B cell (primary cell): Measurements from ENCODE around the gene FAM131B.

Experiments used
- CTCF ChIP-seq: fragments of 200-600 bp; IDR thresholded peaks from one replicate; pipeline ENCODE4 v1.8.0; 2022; ENCODE audit warnings: antibody characterized with exemption, mild to moderate bottlenecking
- EZH2 ChIP-seq: IDR thresholded peaks from 2 replicates; pipeline ENCODE4 v1.6.1; 2012; ENCODE audit warnings: borderline replicate concordance, low read depth, mild to moderate bottlenecking, moderate library complexity, low read length; ENCODE audit not compliant: insufficient read depth, poor library complexity, severe bottlenecking

- TF ChIP-seq CTCF = no peak
- no peak for TF ChIP-seq EZH2
Measured at GRCh38 chr7:143337216-143337615, 25.3 kb downstream of the FAM131B start.
